Occipital lobe (tissue), 2 donors: ENCODE measurements around the gene PIGU. TPM values are rescaled to one million over a fixed set of nuclear protein-coding genes. Genes with fewer than 3 reads are reported as not detected.
A peak's percentile ranks its signal among the peaks of the same experiment; 100 is the strongest.
"Not testable (repeated sequence)": the region's sequence is repeated elsewhere in the genome, so short reads cannot be mapped to it uniquely, and the experiment has no call there.

Source experiments
- DNase-seq: peaks from one replicate; lab custom pipeline; 2025; lab: John Stamatoyannopoulos, UW
- total RNA-seq: library from RNA; depleted of rRNA; stranded (reverse); fragments of >200 nt; gene quantifications from one replicate; pipeline ENCODE4 v1.2.3, GENCODE V29; 2014

The PIGU gene
- total RNA-seq, 1 donor from 2014 or later = 14.8 TPM

DNA sequence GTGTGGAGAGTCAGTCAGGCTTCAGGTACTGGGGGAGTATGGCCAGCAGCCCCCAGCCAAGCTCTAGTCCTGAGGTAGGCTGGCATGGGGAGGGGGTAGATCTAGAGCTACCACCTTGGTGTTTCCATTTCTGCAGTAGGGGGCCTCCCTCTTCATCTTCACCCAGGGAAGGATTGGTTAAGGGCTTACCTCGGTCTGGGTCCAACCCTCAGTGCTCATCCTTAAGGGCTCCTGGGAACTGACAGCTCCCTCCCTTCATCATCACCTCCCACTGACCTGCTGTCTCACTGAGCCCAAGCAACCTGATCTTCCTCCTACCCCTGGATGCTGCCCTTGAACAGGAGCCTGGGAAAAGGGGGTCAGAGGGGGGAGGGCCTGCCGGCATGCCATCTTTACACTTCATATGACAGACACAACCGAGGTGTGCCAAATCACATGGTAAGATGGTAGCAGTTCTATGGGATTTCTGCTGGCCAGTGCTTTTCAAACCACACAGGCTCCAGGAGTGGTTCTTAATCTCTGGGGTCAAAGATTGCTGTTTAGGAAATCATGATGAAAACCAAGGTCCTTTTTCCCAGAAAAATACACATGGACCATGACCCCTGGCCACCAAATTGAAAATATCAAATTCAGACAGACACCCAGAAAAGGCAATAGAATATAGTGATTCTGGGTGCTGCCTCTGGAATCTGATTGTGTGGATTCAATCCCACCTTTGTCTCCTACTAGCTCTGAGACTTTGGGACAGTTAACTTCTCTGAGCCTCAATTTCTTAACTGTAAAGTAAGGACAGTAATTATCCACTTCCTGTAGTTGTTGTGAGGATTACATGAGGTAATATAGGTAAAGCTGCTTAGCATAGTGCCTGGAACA lies 30.3 kb upstream of the PIGU start:
- no peak for DNase-seq

DNA sequence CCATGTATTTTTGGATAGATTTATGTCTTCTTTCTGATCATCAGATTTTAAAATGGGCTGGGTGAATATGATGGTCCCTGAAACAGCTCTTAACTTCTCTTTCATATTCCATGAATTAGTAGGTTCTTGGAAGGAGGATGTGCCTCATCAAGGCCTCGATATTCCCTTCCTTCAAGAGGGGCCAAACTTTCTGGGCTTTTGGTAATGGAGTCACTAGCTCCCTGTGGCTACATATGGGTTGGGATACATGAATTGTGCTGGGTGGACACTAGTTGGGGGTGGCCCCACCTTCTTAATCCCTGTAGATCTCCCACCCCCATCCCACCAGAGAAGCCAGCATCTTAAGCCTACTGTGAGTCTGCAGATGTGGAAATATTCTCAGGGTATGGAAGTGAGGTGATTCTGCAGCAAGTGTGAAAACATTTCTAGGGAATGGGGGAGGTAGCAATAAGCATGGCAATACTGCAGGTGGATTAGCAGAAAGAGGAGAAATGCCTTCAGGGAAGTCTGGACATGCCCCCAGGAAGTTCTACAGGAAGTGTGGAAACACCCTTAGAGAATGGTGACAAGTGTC lies 29.5 kb upstream of the PIGU start:
- DNase-seq = no peak

DNA sequence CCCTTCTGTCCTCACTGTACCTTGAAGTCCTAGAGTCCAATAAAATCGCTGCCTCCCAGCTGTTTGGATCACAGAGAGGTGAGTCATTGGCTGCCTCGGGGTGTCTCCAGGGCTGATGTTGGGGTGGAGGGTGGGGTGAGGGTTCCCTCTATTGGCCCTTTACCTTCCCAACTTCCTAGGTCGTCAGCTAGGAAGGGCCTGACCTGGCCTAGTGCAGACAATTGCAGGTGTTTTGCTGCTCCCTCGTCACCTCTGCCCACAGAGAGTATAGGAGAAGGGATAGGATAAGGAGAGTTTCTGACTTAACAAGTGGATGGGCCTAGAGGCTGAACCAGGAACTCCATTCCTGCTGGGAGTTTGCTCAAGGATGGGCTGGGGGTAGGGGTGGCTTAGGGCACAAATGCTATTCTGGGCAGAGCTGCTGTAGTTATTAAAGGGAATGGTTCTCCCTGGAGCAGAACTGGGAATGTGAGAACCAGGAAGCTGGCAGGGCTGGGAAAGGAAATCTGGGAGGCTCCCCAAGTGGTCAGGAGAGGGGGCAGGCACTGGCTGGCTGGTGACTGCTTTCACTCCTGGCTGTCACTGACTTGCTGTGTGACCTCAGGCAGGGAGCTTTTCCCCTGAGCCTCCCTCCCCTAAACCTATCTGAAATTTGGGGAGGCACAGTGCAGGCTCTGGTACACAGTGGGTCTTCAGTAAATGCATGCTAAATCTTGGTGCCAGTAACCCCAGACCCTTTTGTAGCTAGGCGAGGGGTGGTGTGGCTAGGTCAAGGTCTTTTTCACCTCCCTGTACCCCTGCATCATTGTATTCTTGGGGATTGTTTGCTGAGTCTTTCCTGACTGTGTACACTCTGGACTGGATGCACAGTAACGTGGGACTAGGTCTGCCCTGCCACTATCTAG lies 28.8 kb upstream of the PIGU start:
- no peak for DNase-seq

DNA sequence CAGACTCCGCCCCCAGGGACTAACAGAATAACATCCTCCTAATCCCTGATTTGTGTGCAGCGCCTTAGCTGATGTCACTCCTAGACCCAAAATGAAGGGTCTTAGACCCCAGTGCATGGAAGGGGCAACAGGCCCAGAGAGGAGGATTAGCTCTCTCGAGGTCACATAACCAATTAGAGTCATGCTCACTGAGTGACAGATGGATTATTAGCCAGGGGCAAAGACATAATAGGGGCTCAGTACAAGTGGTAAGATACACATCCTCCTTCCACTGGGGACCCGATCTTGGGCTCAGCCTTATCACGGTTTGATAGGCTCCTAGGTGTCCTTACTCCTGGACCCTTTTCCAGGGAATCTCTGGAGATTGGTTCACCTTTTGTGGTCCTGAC lies 28.1 kb upstream of the PIGU start:
- DNase-seq = no peak

DNA sequence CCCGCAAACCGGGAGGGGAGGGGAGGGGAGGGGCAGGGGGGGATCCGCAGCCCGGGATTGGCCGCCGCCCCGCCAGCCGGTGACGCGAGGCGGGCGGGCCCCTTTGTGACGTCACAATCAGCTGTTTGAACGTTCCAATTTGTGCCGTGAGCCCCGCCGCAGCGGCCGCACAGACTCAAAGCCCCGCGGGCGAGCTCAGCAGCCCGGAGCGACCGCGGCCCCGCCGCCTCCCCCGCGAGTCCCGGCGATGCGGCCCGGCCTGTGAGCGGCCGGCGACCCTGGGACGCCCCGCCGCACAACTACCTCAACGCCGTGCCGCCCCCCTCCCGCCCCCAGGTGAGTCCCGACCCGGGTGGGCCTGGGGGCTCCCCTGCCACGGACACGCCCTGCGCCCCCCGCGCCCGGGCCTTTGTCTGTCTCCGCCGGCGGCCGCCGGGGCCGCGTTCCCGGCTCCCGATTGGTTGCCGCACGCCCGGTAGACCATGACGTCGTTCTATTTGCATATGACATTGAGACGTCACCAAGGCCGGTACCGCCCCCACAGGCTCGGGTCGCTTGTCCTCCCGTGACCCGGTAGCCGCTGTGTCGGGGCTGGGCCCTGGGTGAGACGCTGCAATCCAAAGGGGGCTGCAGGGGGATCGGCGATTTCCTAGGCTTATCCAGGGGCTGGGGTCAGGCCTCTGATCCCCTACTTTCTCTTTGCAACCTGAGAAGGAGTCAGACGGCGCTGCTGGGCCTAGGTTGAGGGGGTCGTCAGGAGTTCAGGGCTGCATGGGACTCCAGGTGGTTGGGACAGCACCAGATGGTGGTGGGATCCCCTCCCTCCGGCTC lies 27.5 kb upstream of the PIGU start, which contains the start of gene TP53INP2:
Gene TP53INP2 (plus strand): TSS at position 168 of the 831 bp plus-strand sequence. CDS start 4,396 bp downstream, outside the sequence.
- peak; percentile 84 for DNase-seq

DNA sequence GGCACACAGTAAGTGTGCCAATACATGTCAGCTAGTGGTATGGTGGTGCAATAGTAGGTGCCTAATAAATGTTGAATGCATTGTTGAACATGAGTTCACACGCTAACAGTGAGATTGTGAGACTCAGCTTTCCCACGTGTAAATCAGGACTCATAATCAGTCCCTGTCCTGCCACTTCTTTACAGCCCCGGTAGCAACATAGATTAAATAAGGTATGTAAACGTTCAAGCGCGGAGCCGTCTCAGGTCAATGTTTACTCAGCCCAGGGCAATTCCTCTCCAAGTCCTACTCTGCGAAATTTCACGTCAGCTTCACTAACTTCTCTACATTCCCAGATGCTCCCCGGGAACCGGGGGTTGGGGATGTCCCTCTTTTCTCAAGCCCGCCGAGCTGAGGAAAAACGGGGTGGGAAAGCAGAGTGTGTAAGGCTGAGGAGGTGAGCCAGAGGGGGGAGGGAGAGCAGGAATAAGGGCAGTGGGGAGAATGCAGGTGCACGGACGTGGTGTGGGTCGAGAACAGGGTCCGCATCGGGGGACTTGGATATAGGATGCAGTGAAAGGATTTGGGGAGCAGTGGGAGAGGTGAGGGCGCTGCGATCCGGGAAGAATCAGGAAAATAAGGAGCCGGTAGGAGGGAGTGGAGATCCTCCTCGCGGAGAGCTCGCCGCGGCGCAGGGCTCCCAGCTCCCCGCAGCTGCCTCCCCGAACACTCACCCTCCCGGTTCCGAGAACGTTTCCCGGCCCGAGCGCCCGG lies 26.7 kb upstream of the PIGU start:
- no peak for DNase-seq

DNA sequence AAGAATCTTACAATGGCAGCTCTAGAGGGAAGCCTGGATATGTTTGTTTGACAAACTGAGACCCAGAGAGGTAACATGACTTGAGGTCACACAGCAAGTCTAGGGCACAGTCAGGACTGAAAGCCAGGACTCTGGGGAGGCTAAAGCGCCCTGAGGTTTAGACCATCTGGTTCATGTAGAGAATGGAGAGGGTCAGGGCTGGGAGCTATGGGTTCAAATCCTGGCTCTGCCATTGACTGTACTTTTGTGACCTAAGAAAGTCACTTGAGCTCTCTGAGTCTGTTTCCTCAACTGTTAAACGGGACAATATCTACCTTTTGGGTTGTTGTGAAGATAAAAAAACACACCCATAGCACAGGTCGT lies 26.1 kb upstream of the PIGU start:
- no peak for DNase-seq

DNA sequence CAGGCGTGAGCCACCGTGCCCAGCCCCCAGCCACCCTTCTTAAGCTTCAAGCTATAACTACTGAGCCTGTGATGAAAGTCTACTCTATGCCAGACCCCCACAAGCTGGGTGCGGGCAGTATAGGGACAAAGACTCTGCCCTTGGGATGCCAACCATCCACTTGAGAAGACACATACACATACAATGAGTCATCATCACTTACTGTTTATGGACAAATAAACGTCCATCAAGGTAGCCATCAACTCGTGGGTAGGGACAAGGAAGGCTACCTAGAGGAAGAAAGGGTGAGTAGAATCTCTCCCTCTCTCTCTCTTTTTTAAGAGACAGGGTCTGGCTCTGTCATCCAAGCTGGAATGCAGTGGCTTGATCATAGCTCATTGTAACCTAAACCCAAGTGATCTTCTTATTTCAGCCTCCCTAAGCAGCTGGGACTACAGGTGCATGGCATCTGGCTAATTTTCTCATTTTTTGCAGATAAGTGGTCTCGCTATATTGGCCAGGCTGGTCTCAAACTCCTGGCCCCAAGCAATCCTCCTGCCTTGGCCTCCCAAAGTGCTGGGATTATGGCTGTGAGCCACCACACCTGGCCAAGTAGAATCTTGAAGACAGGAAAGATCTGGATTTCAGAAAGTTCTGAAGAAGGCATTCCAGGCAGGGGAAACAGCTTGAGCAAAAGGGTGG lies 24.7 kb upstream of the PIGU start:
- no peak for DNase-seq

DNA sequence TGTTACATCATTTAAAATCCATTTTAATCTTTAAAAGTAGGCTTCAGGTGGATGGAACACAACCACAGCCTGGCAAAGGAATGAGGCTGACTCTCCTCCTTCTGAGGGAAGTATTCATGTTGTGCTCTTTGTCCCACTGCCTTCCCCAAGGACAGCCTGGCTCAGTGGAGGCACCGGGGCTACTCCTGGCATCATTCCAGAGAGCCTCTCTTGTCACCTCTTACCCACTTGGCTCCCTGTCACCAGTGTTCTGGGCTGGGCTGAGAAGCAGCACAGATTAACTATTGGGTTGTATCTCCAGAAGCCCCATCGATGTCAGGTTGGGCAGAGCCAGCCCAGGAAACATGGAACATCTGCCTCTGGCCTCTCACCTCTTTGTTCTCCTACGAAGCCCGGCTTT lies 16.5 kb upstream of the PIGU start:
- DNase-seq = no peak

DNA sequence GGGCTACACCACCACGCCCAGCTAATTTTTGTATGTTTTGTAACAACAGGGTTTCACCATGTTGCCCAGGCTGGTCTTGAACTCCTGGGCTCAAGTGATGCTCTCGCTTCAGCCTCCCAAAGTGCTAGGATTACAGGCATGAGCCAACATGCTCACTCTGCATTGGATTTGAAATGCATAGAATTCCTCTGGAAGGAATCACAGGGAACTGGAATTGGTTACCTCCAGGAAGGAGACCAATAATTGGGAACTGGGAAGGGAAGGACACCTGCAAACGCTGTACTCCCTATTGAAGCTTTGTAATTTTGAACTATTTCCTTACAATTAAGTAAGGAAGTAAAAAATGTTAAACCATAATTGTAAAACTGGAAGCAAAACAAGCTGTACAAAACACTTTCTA lies 14.9 kb upstream of the PIGU start:
- DNase-seq = no peak

DNA sequence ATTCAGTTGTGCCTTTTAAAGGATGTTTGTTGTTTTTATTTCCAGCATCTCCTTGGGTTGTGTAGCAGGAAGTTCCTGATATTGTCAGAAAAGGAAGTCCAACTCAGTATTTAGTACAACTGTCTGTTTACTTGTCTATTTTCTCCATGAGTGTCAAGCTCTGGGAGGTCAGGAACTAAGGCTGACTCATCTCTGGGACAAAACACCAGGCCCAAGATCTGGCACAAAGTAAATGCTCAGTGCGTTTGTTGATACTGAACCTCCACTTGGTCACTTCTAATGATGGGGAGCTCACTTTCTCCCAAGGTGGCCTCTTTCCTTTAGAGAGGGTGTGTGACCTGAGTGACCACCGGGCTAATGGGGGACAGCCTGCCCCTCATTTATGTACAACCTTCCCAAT lies 12.6 kb upstream of the PIGU start:
- DNase-seq = no peak

DNA sequence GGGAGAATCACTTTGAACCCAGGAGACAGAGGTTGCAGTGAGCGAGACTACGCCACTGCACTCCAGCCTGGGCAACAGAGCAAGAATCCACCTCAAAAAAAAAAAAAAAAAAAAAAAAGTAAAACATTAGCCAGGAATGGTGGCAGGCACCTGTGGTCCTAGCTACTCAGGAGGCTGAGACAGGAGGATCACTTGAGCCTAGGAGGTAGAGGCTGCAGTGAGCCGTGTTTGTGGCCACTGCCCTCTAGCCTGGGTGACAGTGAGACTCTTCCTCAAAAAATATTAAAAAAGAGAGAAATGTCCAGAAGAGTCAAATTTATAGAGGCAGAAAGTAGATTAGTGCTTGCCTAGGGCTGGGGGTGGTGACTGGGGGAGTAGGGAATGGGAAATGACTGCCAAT lies 6.8 kb upstream of the PIGU start:
- DNase-seq = no peak

DNA sequence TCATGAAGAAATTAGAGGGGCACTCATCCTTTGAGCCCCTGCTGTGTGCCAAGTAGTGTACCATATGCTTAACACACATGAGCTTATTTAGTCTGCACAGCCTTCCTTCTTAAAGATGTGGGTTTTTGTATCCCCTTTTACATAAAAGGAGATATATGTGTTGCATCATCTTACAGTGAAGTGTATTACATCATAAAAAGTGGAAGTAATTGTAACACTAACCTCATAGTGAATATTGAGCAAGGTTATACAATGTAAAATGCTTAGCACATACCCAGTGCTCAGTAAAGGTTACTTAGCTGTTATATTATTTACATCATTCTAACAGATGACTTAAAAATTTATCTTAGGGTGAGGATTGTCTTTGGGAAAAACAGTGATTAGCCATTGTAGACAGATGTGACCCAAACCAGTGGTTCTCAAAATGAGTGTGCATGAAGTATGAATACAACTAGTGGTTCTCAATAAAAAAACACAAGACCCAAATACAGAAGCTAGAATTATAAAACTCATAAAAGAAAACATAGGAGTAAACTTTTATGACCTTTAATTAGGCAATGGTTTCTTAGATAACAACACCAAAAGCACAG lies 3.8 kb upstream of the PIGU start:
- DNase-seq = no peak

DNA sequence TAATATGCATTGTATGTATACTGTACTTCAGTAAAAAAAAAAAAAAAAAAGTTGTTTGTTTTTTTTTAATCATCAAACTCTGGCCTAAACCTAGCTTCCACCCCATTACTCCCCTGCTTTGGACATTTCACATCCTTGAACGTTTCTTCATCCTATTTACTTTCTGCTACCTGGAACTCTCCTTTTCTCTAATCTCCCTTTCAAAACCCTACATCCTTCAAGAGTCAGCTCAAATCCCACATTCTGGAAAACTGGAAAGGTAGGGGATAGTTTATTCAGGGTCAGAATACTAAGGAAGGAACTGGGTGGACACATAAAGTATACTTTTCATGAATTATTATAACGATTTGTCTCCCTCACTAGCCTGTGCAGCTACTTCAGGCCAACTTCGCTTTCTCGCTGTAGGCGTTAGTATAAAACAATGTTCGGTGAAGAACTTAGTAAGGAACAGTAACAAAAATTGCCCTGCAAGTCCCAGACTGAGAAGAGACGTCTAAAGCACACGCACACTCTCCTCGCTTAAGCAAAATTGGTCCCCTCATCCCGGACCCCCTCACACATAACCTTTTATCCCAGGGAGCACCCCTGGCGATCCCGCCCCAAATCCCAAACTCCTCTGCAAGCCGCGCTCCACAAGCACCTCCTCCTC lies 775 bp downstream of the PIGU start:
- DNase-seq = no peak

DNA sequence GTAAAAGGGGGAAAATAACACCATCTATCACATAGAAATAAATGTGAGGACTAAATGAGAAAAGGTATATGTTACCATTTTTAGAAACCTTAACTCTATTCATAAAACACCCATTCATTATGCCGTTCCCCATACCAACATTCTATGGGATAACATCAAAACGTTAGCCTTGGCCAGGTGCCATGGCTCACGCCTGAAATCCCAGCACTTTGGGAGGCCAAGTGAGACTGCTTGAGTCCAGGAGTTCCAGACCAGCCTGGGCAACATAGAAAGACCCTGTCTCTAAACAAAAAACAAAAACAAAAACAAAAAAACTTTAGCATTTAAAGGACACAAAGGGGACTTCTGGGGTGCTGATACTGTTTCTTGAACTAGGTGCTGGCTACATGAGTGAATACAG lies 1.3 kb downstream of the PIGU start:
- DNase-seq = no peak

DNA sequence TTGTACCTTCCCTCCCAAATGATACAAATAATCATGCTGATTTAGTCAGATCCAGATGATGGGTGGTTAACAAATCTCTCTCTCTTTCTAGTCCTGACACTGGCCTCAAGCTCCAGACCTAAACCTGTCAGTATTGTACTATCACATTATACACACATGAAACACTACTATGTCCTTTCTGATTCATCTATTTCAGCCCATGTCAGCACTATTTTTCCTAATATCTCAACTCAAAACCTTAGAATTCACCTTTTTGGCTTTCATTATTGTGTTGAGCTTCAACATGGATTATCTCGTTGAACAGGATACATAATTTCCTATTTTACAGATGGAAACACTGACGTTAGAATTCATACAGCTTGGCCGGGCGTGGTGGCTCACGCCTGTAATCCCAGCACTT lies 3.5 kb downstream of the PIGU start:
- no peak for DNase-seq

DNA sequence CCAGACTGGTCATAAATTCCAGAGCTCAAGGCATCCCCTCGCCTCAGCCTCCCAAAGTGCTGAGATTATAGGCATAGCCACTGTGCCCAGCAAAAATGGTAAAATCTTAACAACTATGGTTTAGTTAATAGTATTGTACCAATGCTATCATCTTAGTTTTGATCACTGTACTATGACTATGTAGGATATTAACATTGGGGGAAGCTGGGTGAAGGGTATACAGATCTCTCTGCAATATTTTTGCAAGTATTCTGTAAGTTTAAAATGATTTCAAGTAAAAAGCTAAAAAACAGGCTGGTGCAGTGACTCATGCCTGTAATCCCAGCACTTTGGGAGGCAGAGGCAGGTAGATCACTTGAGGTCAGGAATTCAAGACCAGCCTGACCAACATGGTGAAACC lies 7.8 kb downstream of the PIGU start:
- DNase-seq = no peak

DNA sequence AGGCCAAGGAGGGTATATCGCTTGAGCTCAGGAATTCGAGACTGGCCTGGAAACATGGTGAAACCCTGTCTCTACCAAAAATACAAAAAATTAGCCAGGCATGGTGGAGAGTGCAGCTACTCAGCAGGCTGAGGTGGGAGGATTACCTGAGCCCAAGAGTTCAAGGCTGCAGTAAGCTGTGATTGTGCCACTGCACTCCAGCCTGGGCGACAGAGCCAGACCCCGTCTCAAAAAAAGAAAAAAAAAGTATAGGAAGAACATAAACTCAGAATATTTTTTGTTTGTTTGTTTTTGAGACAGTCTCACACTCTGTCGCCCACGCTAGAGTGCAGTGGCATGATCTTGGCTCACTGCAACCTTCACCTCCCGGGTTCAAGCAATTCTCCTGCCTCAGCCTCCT lies 12.1 kb downstream of the PIGU start:
- not testable (repeated sequence) for DNase-seq
